HepG2 (cell line): ENCODE data around the gene SLC30A4. TPM values are rescaled to one million over a fixed set of nuclear protein-coding genes. Genes with fewer than 3 reads are reported as not detected.

Source experiments
- AKNA ChIP-seq: sonication (generic); formaldehyde crosslinking; IDR thresholded peaks from 2 replicates; pipeline ENCODE4 v1.4.0; 2020; ENCODE audit warnings: missing genetic modification reagents, borderline replicate concordance
- CCAR2 ChIP-seq: fragments of 200-400 bp; formaldehyde crosslinking; optimal IDR thresholded peaks from 2 replicates; pipeline ENCODE3; 2018; ENCODE audit warnings: low read depth, mild to moderate bottlenecking, low read length, moderate library complexity
- IKZF4 ChIP-seq: sonication (generic); formaldehyde crosslinking; IDR thresholded peaks from 2 replicates; pipeline ENCODE4 v1.5.1; 2020; ENCODE audit warnings: borderline replicate concordance, mild to moderate bottlenecking, low read depth, missing genetic modification reagents; ENCODE audit errors: not compliant biosample characterization
- KDM5A ChIP-seq: fragments of 200-600 bp; sonication (generic); IDR thresholded peaks from 2 replicates; pipeline ENCODE4 v1.7.0; 2018; ENCODE audit warnings: antibody characterized with exemption, mild to moderate bottlenecking, low read length, borderline replicate concordance
- MEIS2 ChIP-seq: sonication (generic); formaldehyde crosslinking; IDR thresholded peaks from 2 replicates; pipeline ENCODE4 v1.9.0; 2021; ENCODE audit warnings: mild to moderate bottlenecking, missing genetic modification reagents
- POGK ChIP-seq: sonication (generic); formaldehyde crosslinking; conservative IDR thresholded peaks from 2 replicates; pipeline ENCODE4 v1.8.0; 2022; ENCODE audit warnings: mild to moderate bottlenecking, moderate library complexity, missing genetic modification reagents
- RBM22 ChIP-seq: fragments of 200-400 bp; formaldehyde crosslinking; optimal IDR thresholded peaks from 2 replicates; pipeline ENCODE3; 2017; ENCODE audit warnings: mild to moderate bottlenecking, low read length, moderate library complexity
- STAT5B ChIP-seq: sonication (generic); formaldehyde crosslinking; IDR thresholded peaks from 2 replicates; pipeline ENCODE4 v1.4.0; 2020; ENCODE audit warnings: missing genetic modification reagents
- ZFY ChIP-seq: sonication (generic); formaldehyde crosslinking; IDR thresholded peaks from 2 replicates; pipeline ENCODE4 v1.4.0; 2020; ENCODE audit warnings: missing genetic modification reagents
- polyA plus RNA-seq, 8 experiments: library from polyadenylated mRNA; depleted of rRNA in 3 of 8; stranded (reverse) in 7 of 8; unstranded in 1 of 8; fragments of >200 nt; fragmentation: Illumina TruSeq in 4 of 8; extraction: Trizol in 4 of 8; gene quantifications; 2 replicates each; pipeline versions ENCODE4 v1.2.1 to v1.2.3, GENCODE V29; 2011 to 2016; ENCODE audit warnings: low read depth in 4 of 8, missing spikeins in 1 of 8, mixed read lengths in 1 of 8; ENCODE audit not compliant: insufficient read depth in 1 of 8
- total RNA-seq, 5 experiments: library from RNA; depleted of rRNA; stranded (reverse); fragments of >200 nt; fragmentation: Illumina TruSeq; extraction: Trizol; gene quantifications; 2 replicates each; pipeline ENCODE4 v1.2.3, GENCODE V29; 2016; ENCODE audit warnings: low read depth in 1 of 5

SLC30A4 gene
- total and polyA plus RNA-seq, 2 of the 13 experiments (the other 11 are each of a cell fraction or from before 2014, with no cell fraction given): 0.01 to 0.04 TPM

DNA sequence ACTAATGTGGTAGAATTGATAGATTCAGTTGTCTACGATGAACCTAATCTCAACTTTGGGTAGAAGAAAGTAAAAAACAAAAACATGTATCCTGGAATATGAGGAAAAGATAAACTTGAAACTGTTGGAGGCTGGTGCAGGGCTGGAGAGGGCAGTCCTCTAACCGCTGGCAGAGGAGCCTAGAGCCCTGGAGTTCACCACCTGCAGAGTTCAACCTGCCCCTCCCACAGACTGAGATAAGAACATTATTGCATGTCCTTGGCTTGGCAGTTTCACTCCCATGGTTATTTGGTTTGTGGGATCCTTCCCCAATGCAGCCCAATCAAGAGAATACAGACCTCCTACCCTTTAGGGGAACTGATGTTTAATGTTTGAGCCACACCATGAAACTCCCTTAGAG is 91.0 kb downstream of the SLC30A4 start (continued):
- TF ChIP-seq AKNA (CRISPR knock-in tag) (no peak), KDM5A (no peak), IKZF4 (CRISPR knock-in tag) (no peak), MEIS2 (CRISPR knock-in tag) (no peak), CCAR2 (no peak), POGK (CRISPR knock-in tag) (no peak), STAT5B (CRISPR knock-in tag) (no peak), RBM22 (no peak), ZFY (CRISPR knock-in tag) (no peak)
